Epithelial cell of esophagus (primary cell): ENCODE measurements around the gene NAE1.

Source experiments
- DNase-seq: peaks from one replicate; pipeline ENCODE4 v3.0.0; 2010; ENCODE audit warnings: low read depth
- H3K4me3 ChIP-seq: 2 replicates; pipeline ENCODE4 v1.5.1; 2011; ENCODE audit warnings: mild to moderate bottlenecking, low read length, control low read depth
- TF ChIP-seq, protein P1 (sequence below): IDR thresholded peaks from 2 replicates; pipeline ENCODE4 v1.5.1; 2011; ENCODE audit warnings: low read depth, mild to moderate bottlenecking, low read length, control low read depth, inconsistent platforms; ENCODE audit not compliant: insufficient read depth; ENCODE audit errors: missing control alignments

Gene NAE1

DNA sequence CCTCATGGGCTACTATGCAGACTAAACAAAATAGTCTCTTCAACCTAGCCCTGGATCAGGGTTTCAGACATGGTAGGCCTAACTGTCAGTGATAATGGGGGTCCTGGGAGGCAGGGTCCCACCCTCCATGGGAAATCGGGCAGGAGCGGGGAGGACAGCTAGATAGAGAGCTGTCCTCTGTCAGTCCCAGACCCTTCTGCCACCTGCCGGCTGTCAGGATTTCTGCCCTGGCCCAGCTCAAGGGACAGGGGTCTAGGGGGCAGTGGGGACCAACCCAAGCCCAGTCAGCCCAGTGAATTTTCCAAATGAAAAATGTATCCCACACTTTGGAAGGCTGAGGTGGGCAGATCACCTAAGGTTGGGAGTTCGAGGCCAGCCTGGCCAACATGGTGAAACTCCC, 18.8 kb upstream of the NAE1 start:
- DNase-seq = no peak

GRCh38 chr16:66849021-66849420, 18.2 kb upstream of the NAE1 start:
- H3K4me3 ChIP-seq = no peak overlapping the region
- TF ChIP-seq, protein P1, sequence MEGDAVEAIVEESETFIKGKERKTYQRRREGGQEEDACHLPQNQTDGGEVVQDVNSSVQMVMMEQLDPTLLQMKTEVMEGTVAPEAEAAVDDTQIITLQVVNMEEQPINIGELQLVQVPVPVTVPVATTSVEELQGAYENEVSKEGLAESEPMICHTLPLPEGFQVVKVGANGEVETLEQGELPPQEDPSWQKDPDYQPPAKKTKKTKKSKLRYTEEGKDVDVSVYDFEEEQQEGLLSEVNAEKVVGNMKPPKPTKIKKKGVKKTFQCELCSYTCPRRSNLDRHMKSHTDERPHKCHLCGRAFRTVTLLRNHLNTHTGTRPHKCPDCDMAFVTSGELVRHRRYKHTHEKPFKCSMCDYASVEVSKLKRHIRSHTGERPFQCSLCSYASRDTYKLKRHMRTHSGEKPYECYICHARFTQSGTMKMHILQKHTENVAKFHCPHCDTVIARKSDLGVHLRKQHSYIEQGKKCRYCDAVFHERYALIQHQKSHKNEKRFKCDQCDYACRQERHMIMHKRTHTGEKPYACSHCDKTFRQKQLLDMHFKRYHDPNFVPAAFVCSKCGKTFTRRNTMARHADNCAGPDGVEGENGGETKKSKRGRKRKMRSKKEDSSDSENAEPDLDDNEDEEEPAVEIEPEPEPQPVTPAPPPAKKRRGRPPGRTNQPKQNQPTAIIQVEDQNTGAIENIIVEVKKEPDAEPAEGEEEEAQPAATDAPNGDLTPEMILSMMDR = no peak
- no peak for DNase-seq

More for the DNA sequence above, 18.8 kb upstream of the NAE1 start:
- TF ChIP-seq, protein P1 = no peak
- no peak overlapping the region for H3K4me3 ChIP-seq

DNA sequence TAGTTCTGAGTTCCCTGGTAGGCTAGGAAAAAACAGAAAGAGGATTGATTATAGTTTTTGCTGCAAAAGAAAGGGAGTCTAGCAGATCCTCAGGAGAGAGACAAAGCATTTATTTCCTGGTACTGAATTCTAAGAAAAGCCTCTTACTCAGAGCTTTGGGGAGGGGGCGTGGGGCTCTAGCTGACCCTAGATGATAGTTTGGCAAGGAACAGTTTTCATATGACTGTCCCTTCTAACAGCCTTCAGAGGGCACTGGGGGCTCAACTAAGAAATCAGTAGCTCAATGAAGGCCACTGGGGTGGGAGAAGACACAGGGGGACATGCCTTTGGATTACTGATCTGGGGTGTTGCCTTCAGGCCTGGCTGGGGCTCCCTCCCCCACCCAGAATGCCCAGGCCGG, 17.4 kb upstream of the NAE1 start:
- no peak for DNase-seq
- H3K4me3 ChIP-seq = no peak overlapping the region
- TF ChIP-seq, protein P1 = no peak

DNA sequence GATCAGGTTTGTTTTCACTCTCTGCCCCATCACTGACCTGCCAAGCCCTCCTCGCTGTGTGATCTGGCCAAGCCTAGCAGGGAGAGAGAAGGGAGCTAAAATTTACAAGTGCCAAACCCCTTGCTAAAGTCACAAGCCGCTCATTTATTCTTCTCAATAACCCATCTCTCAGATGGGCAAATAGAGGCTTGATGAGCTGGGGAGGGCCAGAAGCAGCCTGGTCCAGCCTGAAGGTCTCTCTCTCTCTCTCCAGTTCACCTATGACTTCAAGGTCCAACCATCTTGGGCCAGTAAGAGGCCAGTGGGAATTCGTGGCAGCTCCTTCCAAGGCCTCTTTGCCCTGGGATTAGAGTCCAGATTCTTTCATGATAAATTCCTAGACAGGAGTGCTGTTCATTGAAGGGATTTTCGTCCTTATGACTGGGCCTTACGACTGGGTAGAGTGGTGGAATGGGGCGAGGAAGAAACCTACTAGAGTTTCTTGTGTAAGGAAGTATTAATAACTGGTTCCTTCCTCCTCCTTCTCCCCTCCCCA, 16.8 kb upstream of the NAE1 start:
- no peak overlapping the region for H3K4me3 ChIP-seq
- TF ChIP-seq, protein P1 = no peak
- DNase-seq = no peak

- DNase-seq = no peak
- TF ChIP-seq, protein P1 = no peak
- H3K4me3 ChIP-seq = no peak overlapping the region
These were observed 16.1 kb upstream of the NAE1 start for GRCh38 chr16:66846831-66847230.

- no peak for DNase-seq
- TF ChIP-seq, protein P1 = no peak
These were observed 15.5 kb upstream of the NAE1 start for GRCh38 chr16:66846266-66846665.

DNA sequence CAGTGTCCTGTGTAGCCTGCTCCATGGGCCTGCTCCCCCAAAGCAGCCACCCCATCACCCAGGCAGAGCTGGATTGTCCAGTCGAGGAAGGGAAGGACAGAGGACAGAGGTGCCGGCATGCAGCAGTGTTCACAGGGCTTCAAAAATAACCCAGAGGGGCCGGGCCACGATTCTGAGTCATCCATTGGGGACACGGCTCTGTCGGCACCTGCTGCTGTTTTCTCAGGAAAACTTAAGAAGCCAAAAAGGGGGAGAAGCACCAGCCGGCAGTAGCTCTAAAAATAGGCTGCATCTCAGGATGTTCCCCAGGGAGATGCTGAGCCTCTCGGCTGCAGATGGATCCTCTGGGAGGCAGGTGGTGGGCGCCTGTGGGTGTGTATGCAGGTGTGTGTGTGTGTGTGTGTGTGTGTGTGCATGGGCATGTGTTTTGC, 15.0 kb upstream of the NAE1 start:
- no peak for DNase-seq
- H3K4me3 ChIP-seq = no peak overlapping the region
- TF ChIP-seq, protein P1 = no peak

More at GRCh38 chr16:66846266-66846665, 15.5 kb upstream of the NAE1 start:
- no peak overlapping the region for H3K4me3 ChIP-seq
